ENCODE data around the gene ZNF573.

The ZNF573 gene

DNA sequence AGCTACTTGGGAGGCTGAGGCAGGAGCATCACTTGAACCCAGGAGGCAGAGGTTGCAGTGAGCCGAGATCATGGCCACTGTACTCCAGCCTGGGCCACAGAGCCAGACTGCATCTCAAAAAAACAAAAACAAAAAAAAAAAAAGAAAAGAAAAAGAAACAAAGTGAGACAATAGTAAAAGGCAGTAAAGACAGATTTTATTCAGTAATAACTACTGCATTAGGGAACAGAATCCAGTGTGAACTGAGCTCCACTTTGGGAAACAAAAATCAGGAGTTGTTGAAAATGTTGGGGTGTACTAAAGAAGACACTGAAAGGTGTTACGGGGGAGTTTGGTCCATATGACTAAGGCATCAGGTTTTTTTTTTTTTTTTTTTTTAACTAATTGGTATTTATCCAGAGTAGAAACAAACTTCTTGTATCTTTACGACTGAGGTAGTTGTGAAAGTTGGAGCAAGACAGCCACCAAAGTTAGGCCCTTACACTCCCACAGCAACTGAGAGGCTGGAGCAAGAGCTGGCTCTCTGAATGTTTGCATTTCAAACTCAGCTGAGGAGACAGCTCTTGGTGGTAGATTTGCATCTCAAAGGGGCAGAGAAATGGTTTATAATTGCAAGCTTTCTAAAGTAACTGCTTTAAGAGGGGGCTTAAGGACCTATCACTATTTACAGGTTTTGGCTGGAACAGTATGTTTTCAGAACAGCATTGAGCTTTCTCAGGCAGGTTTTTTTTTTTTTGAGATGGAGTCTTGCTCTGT is 84.1 kb downstream of the ZNF573 start:
- peak; percentile 47 for DNase-seq (ENCODE audit: low read depth, low spot score)

DNA sequence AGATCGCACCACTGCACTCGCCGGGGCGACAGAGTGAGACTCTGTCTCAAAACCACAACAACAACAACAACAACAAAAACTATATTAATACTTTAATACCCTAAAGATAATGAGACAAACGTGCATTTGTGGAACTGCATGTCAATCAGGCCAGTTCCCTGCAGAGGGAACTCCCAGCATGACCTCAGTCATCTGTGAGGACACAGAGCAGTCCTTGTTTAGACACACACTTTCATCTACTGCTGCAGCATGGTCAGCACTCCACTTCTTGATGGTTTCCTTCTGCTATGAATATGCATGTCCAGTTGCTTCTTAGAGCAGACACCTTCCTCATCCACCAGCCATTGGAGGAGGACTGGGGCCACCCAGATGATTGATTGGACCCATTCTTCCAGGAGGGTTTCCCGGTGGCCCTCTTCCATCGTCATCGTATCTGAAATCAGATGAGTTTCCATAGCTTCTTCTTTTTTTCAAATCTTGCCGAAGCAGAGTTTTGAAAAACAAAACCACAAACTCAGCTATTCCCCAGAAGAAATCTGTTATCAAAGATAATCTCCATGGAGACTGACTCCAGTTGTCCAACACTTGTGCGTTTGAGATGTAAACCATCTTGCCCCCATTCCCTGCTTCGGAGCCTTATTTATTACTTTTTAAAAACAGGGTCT is 86.3 kb downstream of the ZNF573 start:
- no peak for DNase-seq (ENCODE audit: low read depth, low spot score)

DNA sequence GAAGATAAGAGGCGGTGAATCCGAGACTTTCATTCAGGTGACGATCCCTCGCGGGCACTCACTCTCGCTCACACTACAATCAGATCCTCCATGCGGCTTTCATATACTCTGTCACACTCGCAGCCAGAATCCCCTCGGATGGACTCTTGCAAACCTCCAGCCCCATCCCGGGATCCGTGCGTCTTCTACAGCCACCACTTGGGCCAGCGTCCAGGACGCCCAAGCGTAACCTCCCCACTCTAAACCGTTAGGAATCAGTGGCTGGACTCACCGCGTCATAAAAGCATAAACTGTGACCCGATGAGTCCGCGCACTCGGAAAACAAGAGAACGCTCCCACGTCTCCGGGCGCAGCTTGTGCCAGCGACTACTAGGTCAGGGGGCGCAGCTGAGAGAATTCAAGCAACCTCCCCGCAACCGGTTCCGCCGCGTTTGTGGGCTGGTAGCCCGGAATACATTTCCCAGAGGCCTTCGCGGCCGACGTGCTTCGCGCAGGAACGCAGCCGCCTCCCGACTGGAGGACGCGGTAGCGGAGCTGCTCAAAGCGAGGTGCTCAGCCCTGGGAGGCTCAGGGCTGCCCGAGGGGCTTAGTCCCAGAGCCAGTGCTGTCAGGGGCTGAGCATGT is 87.4 kb downstream of the ZNF573 start:
- peak; percentile 88 for DNase-seq (ENCODE audit: low read depth, low spot score)

All from ELF-1 (cell line).